ENCODE results near the gene GP9.

DNA sequence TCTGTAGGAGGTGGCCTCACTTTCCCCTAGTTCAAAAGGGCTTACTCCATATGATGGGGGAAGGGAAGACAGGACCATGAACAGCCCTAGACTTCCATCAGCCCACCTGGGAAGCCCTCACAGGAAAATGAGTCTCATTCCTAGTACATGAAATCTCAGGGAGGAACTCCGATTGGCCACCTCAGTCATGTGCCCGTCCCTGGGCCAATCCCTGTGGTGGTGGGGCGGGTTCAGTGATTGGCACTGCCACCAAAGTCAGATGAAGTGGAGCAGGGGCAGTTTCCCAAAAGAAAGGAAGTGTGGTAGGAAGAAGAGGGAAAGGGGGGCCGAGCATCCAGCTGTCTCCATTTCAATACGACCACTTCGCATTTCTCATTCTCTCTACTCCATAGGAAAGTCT is 25.9 kb upstream of the GP9 start:
- TF ChIP-seq CTCF (IDR thresholded peaks at IDR 0.05): no peak
- no peak for TF ChIP-seq POLR2AphosphoS5 (IDR thresholded peaks at IDR 0.05)
